K562 (cell line): ENCODE results near the gene WDR45. TPM values are rescaled to one million over a fixed set of nuclear protein-coding genes. Genes with fewer than 3 reads are reported as not detected.

ENCODE experiments used
- ATF1 ChIP-seq, 2 experiments: fragments of 450-650 bp in 1 of 2; IDR thresholded peaks; 2 replicates each; pipeline ENCODE4 v1.6.1; 2016; ENCODE audit warnings: missing compliant biosample characterization in 1 of 2, missing genetic modification characterization in 1 of 2
- CEBPB ChIP-seq: fragments of 450-650 bp; IDR thresholded peaks from 2 replicates; pipeline ENCODE4 v1.6.1; 2016; ENCODE audit warnings: missing genetic modification characterization, missing compliant biosample characterization
- CHCHD3 ChIP-seq: fragments of 250-450 bp; sonication (Bioruptor Pico); IDR thresholded peaks from 2 replicates; pipeline ENCODE4 v2.1.2; 2022; ENCODE audit warnings: mild to moderate bottlenecking
- CHD2 ChIP-seq: IDR thresholded peaks from 2 replicates; pipeline ENCODE4 v1.6.1; 2011; ENCODE audit warnings: low read depth, low read length
- ELF1 ChIP-seq: fragments of 200-800 bp; sonication (Bioruptor generic); IDR thresholded peaks from 2 replicates; pipeline ENCODE4 v1.6.1; 2016; ENCODE audit warnings: missing genetic modification characterization, missing compliant biosample characterization
- IRF2 ChIP-seq: sonication (generic); formaldehyde crosslinking; IDR thresholded peaks from 2 replicates; pipeline ENCODE4 v1.8.1; 2022; ENCODE audit warnings: mild to moderate bottlenecking, missing genetic modification reagents
- JUN ChIP-seq, 2 experiments: sonication (generic) in 1 of 2; formaldehyde crosslinking in 1 of 2; IDR thresholded peaks; 2 replicates each; pipeline versions ENCODE4 v1.6.1 to v1.8.0; 2012 to 2022; ENCODE audit warnings: borderline replicate concordance in 2 of 2, mild to moderate bottlenecking in 2 of 2, improper control_type of control experiment in 1 of 2, low read depth in 1 of 2, low read length in 1 of 2, missing genetic modification reagents in 1 of 2
- KLF1 ChIP-seq: fragments of 450-650 bp; IDR thresholded peaks from 2 replicates; pipeline ENCODE4 v1.6.1; 2016; ENCODE audit warnings: missing genetic modification characterization, missing compliant biosample characterization
- MEF2D ChIP-seq: conservative IDR thresholded peaks from 2 replicates; pipeline ENCODE4 v1.6.1; 2016; ENCODE audit warnings: low read depth, missing genetic modification characterization, missing compliant biosample characterization
- MXD1 ChIP-seq: fragments of 250-450 bp; sonication (Bioruptor Pico); IDR thresholded peaks from 2 replicates; pipeline ENCODE4 v1.8.0; 2021; ENCODE audit warnings: borderline replicate concordance, mild to moderate bottlenecking, moderate library complexity; ENCODE audit not compliant: poor library complexity, severe bottlenecking
- NR2C2 ChIP-seq, 2 experiments: fragments of 200-800 bp in 1 of 2; sonication (Bioruptor generic) in 1 of 2; sonication (generic) in 1 of 2; formaldehyde crosslinking in 1 of 2; IDR thresholded peaks; 2 replicates each; pipeline versions ENCODE4 v1.6.1 to v1.8.0; 2016 to 2022; ENCODE audit warnings: mild to moderate bottlenecking in 1 of 2, missing compliant biosample characterization in 1 of 2, missing genetic modification characterization in 1 of 2, missing genetic modification reagents in 1 of 2
- RBFOX2 ChIP-seq: fragments of 200-400 bp; formaldehyde crosslinking; IDR thresholded peaks from 2 replicates; pipeline ENCODE4 v1.6.1; 2017; ENCODE audit warnings: low read depth, mild to moderate bottlenecking, low read length, moderate library complexity
- RFX7 ChIP-seq: fragments of 250-450 bp; sonication (Bioruptor Pico); IDR thresholded peaks from 2 replicates; pipeline ENCODE4 v1.5.1; 2021; ENCODE audit warnings: mild to moderate bottlenecking
- RREB1 ChIP-seq: fragments of 250-450 bp; sonication (Bioruptor Pico); IDR thresholded peaks from 2 replicates; pipeline ENCODE4 v1.4.0; 2020
- SPI1 ChIP-seq: IDR thresholded peaks from 2 replicates; pipeline ENCODE4 v1.6.1; 2011; ENCODE audit warnings: low read depth, low read length, control low read depth, borderline replicate concordance
- SRF ChIP-seq, 2 experiments: fragments of 250-450, 450-650 bp in 1 of 2; sonication (Bioruptor Pico) in 1 of 2; sonication (generic) in 1 of 2; formaldehyde crosslinking; IDR thresholded peaks; 2 replicates each; pipeline versions ENCODE4 v1.5.0 to v1.5.1; 2020 to 2022; ENCODE audit warnings: mild to moderate bottlenecking in 1 of 2, missing genetic modification reagents in 1 of 2
- TCF3 ChIP-seq: sonication (generic); formaldehyde crosslinking; IDR thresholded peaks from 2 replicates; pipeline ENCODE4 v1.4.0; 2020; ENCODE audit warnings: mild to moderate bottlenecking, missing genetic modification reagents
- ZFP30 ChIP-seq: fragments of 250-450 bp; sonication (Bioruptor Pico); IDR thresholded peaks from 2 replicates; pipeline ENCODE4 v1.8.0; 2022; ENCODE audit warnings: moderate library complexity, mild to moderate bottlenecking, inconsistent platforms, borderline replicate concordance
- ZNF785 ChIP-seq: fragments of 250-450 bp; sonication (Bioruptor Pico); IDR thresholded peaks from 2 replicates; pipeline ENCODE4 v1.4.0; 2020; ENCODE audit warnings: mild to moderate bottlenecking
- polyA plus RNA-seq, 8 experiments: library from polyadenylated mRNA; depleted of rRNA in 4 of 8; stranded (reverse) in 5 of 8; unstranded in 3 of 8; fragments of >200 nt; fragmentation: Nextera tagmentation in 2 of 8; fragmentation: Illumina TruSeq in 1 of 8; extraction: Ambion mirVana in 2 of 8; extraction: Trizol in 1 of 8; gene quantifications; 2 replicates each; pipeline versions ENCODE4 v1.2.1 to v1.2.3, GENCODE V29; 2011 to 2014; ENCODE audit warnings: inconsistent platforms in 1 of 8, missing spikeins in 1 of 8
- total RNA-seq, 7 experiments: library from RNA; depleted of rRNA in 6 of 7; stranded (reverse); fragments of >200 nt in 6 of 7; fragmentation: Illumina TruSeq in 2 of 7; extraction: Trizol in 2 of 7; gene quantifications; 2 replicates each; pipeline versions ENCODE4 v1.2.1 to v1.2.3, GENCODE V29; 2011 to 2021; ENCODE audit warnings: low replicate concordance in 1 of 7
- TF ChIP-seq, protein P1 (sequence below): sonication (generic); formaldehyde crosslinking; IDR thresholded peaks from 2 replicates; pipeline ENCODE4 v1.5.0; 2020; ENCODE audit warnings: missing genetic modification reagents
- TF ChIP-seq, protein P2 (sequence below): sonication (generic); formaldehyde crosslinking; IDR thresholded peaks from 2 replicates; pipeline ENCODE4 v1.8.0; 2022; ENCODE audit warnings: mild to moderate bottlenecking, missing genetic modification reagents

Gene WDR45
- total and polyA plus RNA-seq, 9 of the 15 experiments (the other 6 are each of a cell fraction or from before 2014, with no cell fraction given) = 19.4 to 136 (median 59.7) TPM

DNA sequence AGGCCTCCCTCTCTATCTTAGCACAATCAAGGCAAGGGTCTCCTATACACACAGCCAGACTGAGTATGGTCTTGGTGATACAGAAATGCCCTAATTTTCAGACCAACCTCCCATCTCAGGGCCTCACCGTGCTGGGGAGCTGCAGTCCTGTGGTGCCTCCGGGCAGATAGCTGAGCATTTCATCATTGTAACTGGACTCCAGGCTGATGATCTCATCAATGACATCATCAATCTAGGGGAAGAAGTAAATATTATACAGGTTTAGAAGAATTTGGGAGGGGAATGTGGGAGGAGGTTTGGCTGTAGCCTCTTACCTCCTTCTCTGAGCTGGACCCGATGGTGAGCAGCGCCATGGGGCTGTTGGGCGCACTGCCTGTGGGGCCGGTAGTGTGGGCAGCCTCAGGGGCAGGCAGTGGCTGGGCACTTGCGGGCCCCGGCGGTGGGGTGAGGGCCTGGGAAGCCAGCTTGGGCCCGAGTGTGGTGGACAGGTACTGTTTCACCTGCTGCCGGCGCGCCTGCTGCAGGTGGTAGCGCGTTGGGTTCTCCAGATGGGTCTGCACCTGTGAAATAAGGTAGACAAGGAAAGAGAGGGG, 41.7 kb downstream of the WDR45 start (continued):
- TF ChIP-seq, protein P1, sequence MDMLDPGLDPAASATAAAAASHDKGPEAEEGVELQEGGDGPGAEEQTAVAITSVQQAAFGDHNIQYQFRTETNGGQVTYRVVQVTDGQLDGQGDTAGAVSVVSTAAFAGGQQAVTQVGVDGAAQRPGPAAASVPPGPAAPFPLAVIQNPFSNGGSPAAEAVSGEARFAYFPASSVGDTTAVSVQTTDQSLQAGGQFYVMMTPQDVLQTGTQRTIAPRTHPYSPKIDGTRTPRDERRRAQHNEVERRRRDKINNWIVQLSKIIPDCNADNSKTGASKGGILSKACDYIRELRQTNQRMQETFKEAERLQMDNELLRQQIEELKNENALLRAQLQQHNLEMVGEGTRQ (CRISPR knock-in tag) = no peak
- TF ChIP-seq SRF (CRISPR knock-in tag; IDR thresholded peaks at IDR 0.05) = no peak
- TF ChIP-seq NR2C2 (CRISPR knock-in tag; IDR thresholded peaks at IDR 0.05) = no peak
- TF ChIP-seq NR2C2 (tag; IDR thresholded peaks at IDR 0.05) = no peak
- TF ChIP-seq, protein P2, sequence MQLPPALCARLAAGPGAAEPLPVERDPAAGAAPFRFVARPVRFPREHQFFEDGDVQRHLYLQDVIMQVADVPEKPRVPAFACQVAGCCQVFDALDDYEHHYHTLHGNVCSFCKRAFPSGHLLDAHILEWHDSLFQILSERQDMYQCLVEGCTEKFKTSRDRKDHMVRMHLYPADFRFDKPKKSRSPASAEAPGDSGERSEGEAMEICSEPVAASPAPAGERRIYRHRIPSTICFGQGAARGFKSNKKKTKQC (CRISPR knock-in tag) = no peak
- TF ChIP-seq ELF1 (tag) = no peak
- no peak for TF ChIP-seq ZFP30
- no peak for TF ChIP-seq CEBPB
- no peak for TF ChIP-seq CHCHD3 (CRISPR knock-in tag)
- no peak for TF ChIP-seq RREB1
- TF ChIP-seq JUN (IDR thresholded peaks at IDR 0.05; ENCODE audit: borderline replicate concordance, low read depth, low read length) = peak; percentile 81
- no peak for TF ChIP-seq JUN (CRISPR knock-in tag; IDR thresholded peaks at IDR 0.05; ENCODE audit: borderline replicate concordance)
- no peak for TF ChIP-seq ATF1 (CRISPR knock-in tag; IDR thresholded peaks at IDR 0.05)
- TF ChIP-seq ATF1 (tag; IDR thresholded peaks at IDR 0.05) = peak; percentile 80
- no peak for TF ChIP-seq MXD1 (CRISPR knock-in tag)
- no peak for TF ChIP-seq KLF1 (tag)
- no peak for TF ChIP-seq IRF2 (CRISPR knock-in tag)
- TF ChIP-seq SPI1 = no peak
- no peak for TF ChIP-seq MEF2D
- TF ChIP-seq RFX7 (CRISPR knock-in tag) = no peak
- TF ChIP-seq TCF3 = no peak
- no peak for TF ChIP-seq ZNF785 (CRISPR knock-in tag)
- TF ChIP-seq CHD2 = no peak
- TF ChIP-seq RBFOX2 = peak; percentile 33; the same call in 1 of the 2 replicates
